ENCODE measurements around the gene RGMB. TPM values are rescaled to one million over a fixed set of nuclear protein-coding genes. Genes with fewer than 3 reads are reported as not detected.

The RGMB gene
- total and polyA plus RNA-seq, 2 of the 13 experiments (the other 11 are each of a cell fraction or from before 2014, with no cell fraction given) = 3.0 to 3.8 TPM

GRCh38 chr5:98791001-98791519, 17.6 kb downstream of the RGMB start (continued):
- TF ChIP-seq ZNF264 (CRISPR knock-in tag; IDR thresholded peaks at IDR 0.05) (no peak), ZNF451 (CRISPR knock-in tag; IDR thresholded peaks at IDR 0.05) (no peak), DNMT1 (CRISPR knock-in tag; IDR thresholded peaks at IDR 0.05) (no peak), TARDBP (CRISPR knock-in tag; IDR thresholded peaks at IDR 0.05) (no peak)

- Histone ChIP-seq H3K9ac (ENCODE audit: insufficient read depth, low read depth, low read length) (no peak overlapping the region), H3K9me3 (ENCODE audit: low read length) (no peaks in the 10 kb centered on the region), H3K36me3 (replicated peaks in 1 of 2; ENCODE audit: control insufficient read depth in 1 of 2, insufficient read depth in 2 of 2, low read length in 2 of 2) (peaks cover 5 to 15% of the 10 kb centered on the region in 2 experiments; a peak in 3 of 5 replicates), H3K4me3 (replicated peaks in 1 of 3; ENCODE audit: insufficient read depth in 1 of 3, low read depth in 2 of 3, low read length in 3 of 3) (no peak overlapping the region), H3K27me3 (ENCODE audit: control insufficient read depth in 1 of 2, insufficient read depth in 2 of 2, low read length in 2 of 2) (no peaks in the 10 kb centered on the region), H4K20me1 (ENCODE audit: insufficient read depth, low read length) (no peaks in the 10 kb centered on the region), H3K27ac (ENCODE audit: extremely low read length, insufficient read depth, low read length) (no peak overlapping the region), H2AFZ (ENCODE audit: low read length) (no peak overlapping the region), H3K4me1 (ENCODE audit: insufficient read depth, low read length) (no peaks in the 10 kb centered on the region), H3K4me2 (ENCODE audit: low read depth, low read length) (no peak overlapping the region), H3K79me2 (ENCODE audit: insufficient read depth, low read length) (no peaks in the 10 kb centered on the region)
- no TSS peak for BruUV-seq (replicated peaks)
- 94% methylated on average over 7 of the region's 7 CpGs for WGBS (ENCODE audit: low lambda C conversion rate)
- CTCF ChIA-PET (ENCODE audit: low intra/inter-chr PET ratio, low total read pairs) = no interaction called here
- intact Hi-C loops (cut with micrococcal nuclease; ENCODE audit: unreplicated experiment) (no loop called here), in situ Hi-C loops (cut with HindIII; ENCODE audit: extremely low pct_ligation_motif_present, low pct_unique_long_range_greater_than_20kb) (no loop called here)
- POLR2A ChIA-PET = no interaction called here
- ATAC-seq = no peak
- FAIRE-seq = no peak
- TF ChIP-seq JDP2 (CRISPR knock-in tag; IDR thresholded peaks at IDR 0.05; ENCODE audit: borderline replicate concordance) (no peak), CREM (IDR thresholded peaks at IDR 0.05) (no peak), CREM (CRISPR knock-in tag; IDR thresholded peaks at IDR 0.05) (no peak), ZBTB39 (CRISPR knock-in tag; IDR thresholded peaks at IDR 0.05) (no peak), GATAD2A (CRISPR knock-in tag; IDR thresholded peaks at IDR 0.05) (no peak), ZNF557 (CRISPR knock-in tag; IDR thresholded peaks at IDR 0.05) (no peak), HOXD1 (CRISPR knock-in tag; IDR thresholded peaks at IDR 0.05) (no peak), NCOA5 (CRISPR knock-in tag; IDR thresholded peaks at IDR 0.05) (no peak), ZNF276 (CRISPR knock-in tag; IDR thresholded peaks at IDR 0.05; ENCODE audit: low read depth) (no peak), POLR2G (IDR thresholded peaks at IDR 0.05; ENCODE audit: low read depth, low read length) (no peak), E2F1 (CRISPR knock-in tag; IDR thresholded peaks at IDR 0.05) (no peak), ZNF33B (CRISPR knock-in tag; IDR thresholded peaks at IDR 0.05) (no peak)
- TF ChIP-seq, protein P1, sequence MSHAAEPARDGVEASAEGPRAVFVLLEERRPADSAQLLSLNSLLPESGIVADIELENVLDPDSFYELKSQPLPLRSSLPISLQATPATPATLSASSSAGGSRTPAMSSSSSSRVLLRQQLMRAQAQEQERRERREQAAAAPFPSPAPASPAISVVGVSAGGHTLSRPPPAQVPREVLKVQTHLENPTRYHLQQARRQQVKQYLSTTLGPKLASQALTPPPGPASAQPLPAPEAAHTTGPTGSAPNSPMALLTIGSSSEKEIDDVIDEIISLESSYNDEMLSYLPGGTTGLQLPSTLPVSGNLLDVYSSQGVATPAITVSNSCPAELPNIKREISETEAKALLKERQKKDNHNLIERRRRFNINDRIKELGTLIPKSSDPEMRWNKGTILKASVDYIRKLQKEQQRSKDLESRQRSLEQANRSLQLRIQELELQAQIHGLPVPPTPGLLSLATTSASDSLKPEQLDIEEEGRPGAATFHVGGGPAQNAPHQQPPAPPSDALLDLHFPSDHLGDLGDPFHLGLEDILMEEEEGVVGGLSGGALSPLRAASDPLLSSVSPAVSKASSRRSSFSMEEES (CRISPR knock-in tag; IDR thresholded peaks at IDR 0.05) = no peak
- DNase-seq (ENCODE audit: low spot score) = no peak
Observed at GRCh38 chr5:98791898-98792580, 18.6 kb downstream of the RGMB start.

All from HepG2 (cell line).